ENCODE measurements around the gene ZBP1.

The ZBP1 gene

GRCh38 chr20:57571782-57572416 is 48.3 kb downstream of the ZBP1 start:
- DNase-seq (ENCODE audit: low spot score), result no peak

- no peak for DNase-seq (ENCODE audit: low spot score)
Observed at GRCh38 chr20:57570920-57571319, 49.3 kb downstream of the ZBP1 start.

GRCh38 chr20:57570145-57570850 is 49.9 kb downstream of the ZBP1 start:
- no peak for DNase-seq (ENCODE audit: low spot score)

- DNase-seq (ENCODE audit: low spot score), result no peak
Observed at GRCh38 chr20:57568960-57569359, 51.3 kb downstream of the ZBP1 start.

GRCh38 chr20:57568088-57568896 is 51.9 kb downstream of the ZBP1 start:
- DNase-seq (ENCODE audit: low spot score), result no peak

- no peak for DNase-seq (ENCODE audit: low spot score)
Observed at GRCh38 chr20:57567471-57568079, 52.7 kb downstream of the ZBP1 start.

GRCh38 chr20:57566803-57567459 is 53.3 kb downstream of the ZBP1 start:
- no peak for DNase-seq (ENCODE audit: low spot score)

- no peak for DNase-seq (ENCODE audit: low spot score)
Observed at GRCh38 chr20:57566399-57566798, 53.8 kb downstream of the ZBP1 start.

GRCh38 chr20:57564951-57565642 is 55.1 kb downstream of the ZBP1 start:
- DNase-seq (ENCODE audit: low spot score), result no peak

GRCh38 chr20:57564180-57564802 is 55.9 kb downstream of the ZBP1 start:
- no peak for DNase-seq (ENCODE audit: low spot score)

GRCh38 chr20:57563522-57563921 is 56.7 kb downstream of the ZBP1 start:
- no peak for DNase-seq (ENCODE audit: low spot score)

GRCh38 chr20:57562541-57563465 is 57.4 kb downstream of the ZBP1 start:
- DNase-seq (ENCODE audit: low spot score), result no peak

GRCh38 chr20:57561356-57562279 is 58.6 kb downstream of the ZBP1 start:
- DNase-seq (ENCODE audit: low spot score), result no peak

- DNase-seq (ENCODE audit: low spot score), result no peak
Observed at GRCh38 chr20:57560554-57561355, 59.5 kb downstream of the ZBP1 start, which contains the start of gene PCK1. Gene PCK1 (plus strand): TSS chr20:57561110. CDS start chr20:57561412, 302 bp downstream.

- DNase-seq (ENCODE audit: low spot score), result no peak
Observed at GRCh38 chr20:57559658-57560553, 60.3 kb downstream of the ZBP1 start.

GRCh38 chr20:57559289-57559634 is 61.0 kb downstream of the ZBP1 start:
- no peak for DNase-seq (ENCODE audit: low spot score)

Measured in Ammon's horn (tissue), 1 donor.